H1 (cell line): ENCODE measurements around the gene SIDT1. TPM values are rescaled to one million over a fixed set of nuclear protein-coding genes. Genes with fewer than 3 reads are reported as not detected.

Source experiments
- CTCF ChIA-PET: fragments of 300-600 bp; sonication (Branson Sonifier 250); formaldehyde crosslinking; loops from one replicate; lab custom pipeline; 2021; ENCODE audit not compliant: partially characterized antibody; lab: Charles Lee
- POLR2A ChIA-PET: fragments of 300-600 bp; sonication (Branson Sonifier 250); formaldehyde crosslinking; loops from one replicate; lab custom pipeline; 2021; ENCODE audit warnings: inconsistent platforms; ENCODE audit not compliant: partially characterized antibody; lab: Charles Lee
- DNase-seq, 2 experiments: peaks; one replicate each; pipeline versions ENCODE4 v3.0.0 to v3.0.0-alpha.2; 2010 to 2022; ENCODE audit warnings: low spot score in 2 of 2, low read depth in 1 of 2, mixed read lengths in 1 of 2
- FAIRE-seq: peaks from 2 replicates; lab custom pipeline; 2011; peaks lifted over from hg19 to GRCh38; lab: Jason Lieb, UNC
- H2AFZ ChIP-seq: 2 replicates; pipeline ENCODE4 v1.8.1; 2012; ENCODE audit warnings: low read length, inconsistent platforms
- H2AK5ac ChIP-seq: 2 replicates; pipeline ENCODE4 v1.6.1; 2013; ENCODE audit warnings: low read depth, low read length
- H2BK120ac ChIP-seq: replicated peaks from 2 replicates; pipeline ENCODE3; 2013; ENCODE audit warnings: low read depth, low read length, inconsistent platforms
- H2BK12ac ChIP-seq: 2 replicates; pipeline ENCODE4 v1.6.1; 2013; ENCODE audit warnings: low read depth, low read length
- H2BK15ac ChIP-seq: 2 replicates; pipeline ENCODE4 v1.6.1; 2013; ENCODE audit warnings: low read length
- H2BK20ac ChIP-seq: 2 replicates; pipeline ENCODE4 v1.6.1; 2013; ENCODE audit warnings: low read length
- H2BK5ac ChIP-seq: 2 replicates; pipeline ENCODE4 v1.6.1; 2013; ENCODE audit warnings: low read depth, low read length
- H3K14ac ChIP-seq: 2 replicates; pipeline ENCODE4 v1.6.1; 2013; ENCODE audit warnings: inconsistent platforms; ENCODE audit not compliant: insufficient read length
- H3K18ac ChIP-seq: 2 replicates; pipeline ENCODE4 v1.6.1; 2013; ENCODE audit warnings: low read length; ENCODE audit errors: extremely low read depth
- H3K23ac ChIP-seq: 2 replicates; pipeline ENCODE4 v1.6.1; 2013; ENCODE audit warnings: inconsistent platforms; ENCODE audit not compliant: insufficient read length
- H3K23me2 ChIP-seq: 2 replicates; pipeline ENCODE4 v1.6.1; 2013; ENCODE audit warnings: low read depth, low read length
- H3K27ac ChIP-seq: 2 replicates; pipeline ENCODE4 v1.6.1; 2011; ENCODE audit warnings: low read depth, low read length, inconsistent platforms
- H3K27me3 ChIP-seq, 4 experiments: replicated peaks in 1 of 4; 1 replicate in 1 of 4; 2 replicates in 3 of 4; pipeline versions ENCODE4 v1.6.1 to v1.8.1; 2011 to 2013; ENCODE audit warnings: low read length in 3 of 4, mild to moderate bottlenecking in 3 of 4, inconsistent platforms in 2 of 4, mixed read lengths in 2 of 4, moderate library complexity in 1 of 4; ENCODE audit not compliant: control insufficient read depth in 3 of 4, insufficient read depth in 3 of 4; ENCODE audit errors: extremely low read depth in 1 of 4
- H3K36me3 ChIP-seq, 4 experiments: 2 replicates each; pipeline versions ENCODE4 v1.6.1 to v1.8.1; 2011 to 2013; ENCODE audit warnings: mild to moderate bottlenecking in 4 of 4, low read length in 3 of 4, moderate library complexity in 2 of 4, control low read depth in 1 of 4, inconsistent platforms in 1 of 4; ENCODE audit not compliant: insufficient read depth in 4 of 4, control insufficient read depth in 2 of 4
- H3K4ac ChIP-seq: replicated peaks from 2 replicates; pipeline ENCODE3; 2013; ENCODE audit warnings: low read length, low read depth, mixed read lengths, inconsistent platforms; ENCODE audit not compliant: insufficient read length
- H3K4me1 ChIP-seq, 4 experiments: replicated peaks in 1 of 4; 1 replicate in 1 of 4; 2 replicates in 3 of 4; pipeline versions ENCODE4 v1.6.1 to v1.8.1; 2011 to 2013; ENCODE audit warnings: low read length in 3 of 4, inconsistent platforms in 2 of 4, mixed read lengths in 1 of 4; ENCODE audit not compliant: insufficient read depth in 4 of 4, control insufficient read depth in 3 of 4
- H3K4me2 ChIP-seq, 2 experiments: 2 replicates each; pipeline versions ENCODE4 v1.6.1 to v1.8.1; 2011 to 2013; ENCODE audit warnings: low read depth in 2 of 2, low read length in 2 of 2, control low read depth in 1 of 2, inconsistent platforms in 1 of 2, mild to moderate bottlenecking in 1 of 2; ENCODE audit not compliant: insufficient read depth in 1 of 2
- H3K4me3 ChIP-seq, 4 experiments: fragments of 200-600, 300-600 bp in 1 of 4; sonication (generic), shearing (Covaris generic), sonication (Bioruptor Twin) in 1 of 4; 2 replicates each; pipeline versions ENCODE4 v1.5.1 to v1.8.1; 2011 to 2016; ENCODE audit warnings: low read length in 4 of 4, low read depth in 3 of 4, control low read depth in 2 of 4, inconsistent platforms in 2 of 4, mild to moderate bottlenecking in 2 of 4, mixed read lengths in 1 of 4, moderate library complexity in 1 of 4; ENCODE audit not compliant: insufficient read depth in 2 of 4; ENCODE audit errors: extremely low read depth in 1 of 4
- H3K56ac ChIP-seq: replicated peaks from 2 replicates; pipeline ENCODE3; 2013; ENCODE audit warnings: low read depth, mild to moderate bottlenecking, mixed read lengths, low read length, inconsistent platforms; ENCODE audit not compliant: insufficient read length
- H3K79me1 ChIP-seq: 2 replicates; pipeline ENCODE4 v1.6.1; 2013; ENCODE audit warnings: low read depth, low read length, control low read depth
- H3K79me2 ChIP-seq, 2 experiments: 2 replicates each; pipeline versions ENCODE4 v1.6.1 to v1.8.1; 2012 to 2013; ENCODE audit warnings: low read length in 2 of 2, mild to moderate bottlenecking in 2 of 2, inconsistent platforms in 1 of 2; ENCODE audit not compliant: insufficient read depth in 2 of 2, control insufficient read depth in 1 of 2
- H3K9ac ChIP-seq, 4 experiments: replicated peaks in 1 of 4; 1 replicate in 1 of 4; 2 replicates in 3 of 4; pipeline versions ENCODE4 v1.6.1 to v1.8.1; 2011 to 2013; ENCODE audit warnings: low read depth in 3 of 4, low read length in 3 of 4, control low read depth in 2 of 4, mild to moderate bottlenecking in 2 of 4, moderate library complexity in 2 of 4, inconsistent platforms in 1 of 4; ENCODE audit errors: extremely low read depth in 1 of 4
- H3K9me3 ChIP-seq, 2 experiments: 2 replicates each; pipeline versions ENCODE4 v1.6.1 to v1.8.1; 2012 to 2013; ENCODE audit warnings: mild to moderate bottlenecking in 2 of 2, moderate library complexity in 2 of 2, control low read depth in 1 of 2, inconsistent platforms in 1 of 2, low read depth in 1 of 2, low read length in 1 of 2, mixed read lengths in 1 of 2; ENCODE audit not compliant: insufficient read depth in 2 of 2
- H4K20me1 ChIP-seq, 2 experiments: replicated peaks in 1 of 2; 2 replicates each; pipeline versions ENCODE3 to v1.8.1; 2011 to 2013; ENCODE audit warnings: inconsistent platforms in 2 of 2, low read length in 2 of 2, mild to moderate bottlenecking in 1 of 2; ENCODE audit not compliant: insufficient read depth in 2 of 2, control insufficient read depth in 1 of 2
- H4K5ac ChIP-seq: 2 replicates; pipeline ENCODE4 v1.6.1; 2013; ENCODE audit warnings: low read length, low read depth, mixed read lengths, inconsistent platforms; ENCODE audit not compliant: insufficient read length
- H4K8ac ChIP-seq: 2 replicates; pipeline ENCODE4 v1.8.0; 2013; ENCODE audit warnings: mild to moderate bottlenecking, moderate library complexity, low read length, inconsistent platforms; ENCODE audit not compliant: insufficient read depth; ENCODE audit errors: extremely low read depth
- H4K91ac ChIP-seq: replicated peaks from 2 replicates; pipeline ENCODE3; 2013; ENCODE audit warnings: low read length, mixed read lengths, inconsistent platforms; ENCODE audit not compliant: insufficient read length
- CTCF ChIP-seq, 3 experiments: IDR thresholded peaks; 1 replicate in 2 of 3; 2 replicates in 1 of 3; pipeline versions ENCODE4 v1.5.1 to v1.6.1; 2011; ENCODE audit warnings: low read length in 3 of 3, mild to moderate bottlenecking in 3 of 3, inconsistent platforms in 2 of 3, low read depth in 1 of 3, moderate library complexity in 1 of 3; ENCODE audit not compliant: insufficient read depth in 1 of 3; ENCODE audit errors: control extremely low read depth in 1 of 3
- RAD21 ChIP-seq, 2 experiments: IDR thresholded peaks in 1 of 2; conservative IDR thresholded peaks in 1 of 2; 2 replicates each; pipeline ENCODE4 v1.6.1; 2011; ENCODE audit warnings: low read depth in 2 of 2, low read length in 2 of 2, improper control_type of control experiment in 1 of 2, inconsistent platforms in 1 of 2, mild to moderate bottlenecking in 1 of 2, moderate library complexity in 1 of 2
- SAP30 ChIP-seq: fragments of 300-600 bp; sonication (generic); IDR thresholded peaks from 2 replicates; pipeline ENCODE4 v1.7.1; 2012; ENCODE audit warnings: low read length, moderate library complexity, mild to moderate bottlenecking, inconsistent platforms; ENCODE audit not compliant: insufficient read depth, insufficient replicate concordance
- WGBS, 2 experiments: shearing (Covaris generic) in 1 of 2; methylation state at CpG; one replicate each; pipeline versions ENCODE4 v1.1.6 to v1.1.7; 2013 to 2015; ENCODE audit warnings: low lambda C conversion rate in 2 of 2, mixed read lengths in 2 of 2, inconsistent platforms in 1 of 2, low coverage in 1 of 2, missing lambda C conversion rate in 1 of 2; ENCODE audit not compliant: insufficient replicate concordance in 2 of 2, insufficient coverage in 1 of 2, insufficient read length in 1 of 2; ENCODE audit errors: extremely low coverage in 1 of 2, missing lambda C conversion rate in 1 of 2; 5-methylcytosine and 5-hydroxymethylcytosine counted together
- polyA plus RNA-seq, 7 experiments: library from polyadenylated mRNA; depleted of rRNA in 3 of 7; stranded (reverse) in 5 of 7; unstranded in 2 of 7; fragments of >200 nt in 5 of 7; fragments of 200-250 nt in 2 of 7; gene quantifications; 1 replicate in 5 of 7; 2 replicates in 1 of 7; 4 replicates in 1 of 7; pipeline versions ENCODE4 v1.2.1 to v1.2.3, GENCODE V29; 2011 to 2013; ENCODE audit warnings: missing spikeins in 2 of 7, mixed read lengths in 2 of 7
- total RNA-seq: library from RNA; stranded (reverse); fragmentation: NEBNext Ultra II Directional; extraction: Animal tissue kit (Norgen Biotek cat#: 25700); gene quantifications from 2 replicates; pipeline ENCODE4 v1.2.1, GENCODE V29; 2021

The SIDT1 gene
- total and polyA plus RNA-seq, 2 of the 8 experiments (the other 6 are each of a cell fraction or from before 2014, with no cell fraction given) = 0.06 TPM; not detected in 1

- Histone ChIP-seq H2BK15ac (no peak overlapping the region), H2BK20ac (no peak overlapping the region), H3K14ac (no peak overlapping the region), H3K4me3 (no peak overlapping the region), H3K9me3 (no peaks in the 10 kb centered on the region), H2BK12ac (no peak overlapping the region), H3K23me2 (no peaks in the 10 kb centered on the region), H3K4ac (no peak overlapping the region), H3K18ac (no peak overlapping the region), H4K8ac (no peak overlapping the region)
- no peak for DNase-seq
- no peak for TF ChIP-seq SAP30
- TF ChIP-seq CTCF (IDR thresholded peaks at IDR 0.05; ENCODE audit: control extremely low read depth in 1 of 3, insufficient read depth in 1 of 3, low read depth in 1 of 3, low read length in 3 of 3) = peak in 2 of 3 experiments; percentile 33 to 49; a peak in 2 of 4 replicates
- TF ChIP-seq RAD21 (IDR thresholded peaks at IDR 0.05 in 1 of 2, conservative IDR thresholded peaks at IDR 0.05 in 1 of 2; ENCODE audit: low read depth in 2 of 2, low read length in 2 of 2) = peak; percentile 39 to 53
- TF ChIP-seq, all 59 proteins: peak for 2
- Histone ChIP-seq H2BK120ac (no peak overlapping the region), H3K27me3 (no peaks in the 10 kb centered on the region), H3K9ac (no peak overlapping the region), H2AK5ac (no peak overlapping the region), H3K27ac (no peak overlapping the region), H3K4me1 (no peaks in the 10 kb centered on the region), H3K4me2 (no peak overlapping the region), H3K36me3 (peaks cover 0 to 6% (median under 1%) of the 10 kb centered on the region in 4 experiments; a peak in 3 of 8 replicates), H3K56ac (no peak overlapping the region), H4K91ac (no peak overlapping the region), H3K23ac (no peak overlapping the region), H2AFZ (no peak overlapping the region), H4K20me1 (no peaks in the 10 kb centered on the region), H3K79me2 (no peaks in the 10 kb centered on the region), H4K5ac (no peak overlapping the region), H2BK5ac (no peak overlapping the region), H3K79me1 (no peaks in the 10 kb centered on the region)
- ChIA-PET CTCF (interaction anchor here (0.8 to 4.4 kb wide), 18 partner anchors 8 to 250 kb away, joined by 3 to 43 read pairs (median 4); partner anchors contain the start of gene SPICE1), POLR2A (no interaction called here)
- FAIRE-seq = no peak
- WGBS, 2 experiments = 84% methylated on average over 2 of the region's 2 CpGs; no CpG with 5 or more reads in 1 of the 2 experiments
Measured at GRCh38 chr3:113495035-113495434, 37.3 kb upstream of the SIDT1 start.
